Parathyroid adenoma (tissue), 2 donors: Measurements from ENCODE around the gene ARHGEF25.

Experiments
- H2AFZ ChIP-seq: fragments of 300-600 bp; sonication (generic); one replicate; pipeline ENCODE4 v1.7.0; 2017; ENCODE audit warnings: antibody characterized with exemption, mild to moderate bottlenecking
- H3K27ac ChIP-seq: fragments of 300-600 bp; sonication (generic); one replicate; pipeline ENCODE4 v1.7.0; 2017
- H3K27me3 ChIP-seq: fragments of 300-600 bp; sonication (generic); one replicate; pipeline ENCODE4 v1.7.0; 2017; ENCODE audit warnings: low read length; ENCODE audit not compliant: control insufficient read depth, insufficient read depth
- H3K36me3 ChIP-seq: fragments of 300-600 bp; sonication (generic); one replicate; pipeline ENCODE4 v1.7.0; 2017; ENCODE audit warnings: low read length; ENCODE audit not compliant: control insufficient read depth, insufficient read depth
- H3K4me1 ChIP-seq: fragments of 300-600 bp; sonication (generic); one replicate; pipeline ENCODE4 v1.7.0; 2017; ENCODE audit warnings: control low read depth
- H3K4me2 ChIP-seq: fragments of 300-600 bp; sonication (generic); one replicate; pipeline ENCODE4 v1.7.0; 2017; ENCODE audit warnings: low read length
- H3K4me3 ChIP-seq: fragments of 300-600 bp; sonication (generic); one replicate; pipeline ENCODE4 v1.7.0; 2017; ENCODE audit warnings: low read depth, low read length
- H3K79me2 ChIP-seq: fragments of 300-600 bp; sonication (generic); one replicate; pipeline ENCODE4 v1.7.0; 2017; ENCODE audit warnings: control low read depth
- H3K9ac ChIP-seq: fragments of 300-600 bp; sonication (generic); one replicate; pipeline ENCODE4 v1.7.0; 2017; ENCODE audit warnings: mild to moderate bottlenecking
- H3K9me3 ChIP-seq: fragments of 300-600 bp; sonication (generic); one replicate; pipeline ENCODE4 v1.7.0; 2017; ENCODE audit warnings: low read length; ENCODE audit not compliant: control insufficient read depth
- TF ChIP-seq, protein P1 (sequence below): fragments of 300-600 bp; sonication (generic); IDR thresholded peaks from one replicate; pipeline ENCODE4 v1.7.0; 2017; ENCODE audit warnings: antibody characterized with exemption, mild to moderate bottlenecking
- donor health status: primary hyperparathyroidism.

ARHGEF25 gene

DNA sequence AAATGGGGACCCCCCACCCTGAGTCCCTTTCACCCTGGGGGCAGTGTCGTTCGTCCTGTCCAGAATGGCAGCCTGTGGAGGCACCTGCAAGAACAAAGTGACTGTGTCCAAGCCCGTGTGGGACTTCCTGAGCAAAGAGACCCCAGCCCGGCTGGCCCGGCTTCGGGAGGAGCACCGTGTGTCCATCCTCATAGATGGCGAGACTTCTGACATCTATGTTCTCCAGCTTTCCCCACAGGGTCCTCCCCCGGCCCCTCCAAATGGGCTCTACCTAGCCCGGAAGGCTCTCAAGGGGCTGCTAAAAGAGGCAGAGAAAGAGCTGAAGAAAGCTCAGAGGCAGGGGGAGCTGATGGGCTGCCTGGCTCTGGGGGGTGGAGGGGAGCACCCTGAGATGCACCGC is 4.4 kb upstream of the ARHGEF25 start:
- H3K4me1 ChIP-seq: peaks cover 13% of the 10 kb centered on the region
- H3K4me3 ChIP-seq: no peak overlapping the region
- H3K36me3 ChIP-seq: no peaks in the 10 kb centered on the region
- no peak overlapping the region for H3K27ac ChIP-seq
- no peak overlapping the region for H2AFZ ChIP-seq
- H3K9me3 ChIP-seq: no peaks in the 10 kb centered on the region
- H3K9ac ChIP-seq: no peak overlapping the region
- no peak overlapping the region for H3K4me2 ChIP-seq
- no peaks in the 10 kb centered on the region for H3K79me2 ChIP-seq
- TF ChIP-seq, protein P1, sequence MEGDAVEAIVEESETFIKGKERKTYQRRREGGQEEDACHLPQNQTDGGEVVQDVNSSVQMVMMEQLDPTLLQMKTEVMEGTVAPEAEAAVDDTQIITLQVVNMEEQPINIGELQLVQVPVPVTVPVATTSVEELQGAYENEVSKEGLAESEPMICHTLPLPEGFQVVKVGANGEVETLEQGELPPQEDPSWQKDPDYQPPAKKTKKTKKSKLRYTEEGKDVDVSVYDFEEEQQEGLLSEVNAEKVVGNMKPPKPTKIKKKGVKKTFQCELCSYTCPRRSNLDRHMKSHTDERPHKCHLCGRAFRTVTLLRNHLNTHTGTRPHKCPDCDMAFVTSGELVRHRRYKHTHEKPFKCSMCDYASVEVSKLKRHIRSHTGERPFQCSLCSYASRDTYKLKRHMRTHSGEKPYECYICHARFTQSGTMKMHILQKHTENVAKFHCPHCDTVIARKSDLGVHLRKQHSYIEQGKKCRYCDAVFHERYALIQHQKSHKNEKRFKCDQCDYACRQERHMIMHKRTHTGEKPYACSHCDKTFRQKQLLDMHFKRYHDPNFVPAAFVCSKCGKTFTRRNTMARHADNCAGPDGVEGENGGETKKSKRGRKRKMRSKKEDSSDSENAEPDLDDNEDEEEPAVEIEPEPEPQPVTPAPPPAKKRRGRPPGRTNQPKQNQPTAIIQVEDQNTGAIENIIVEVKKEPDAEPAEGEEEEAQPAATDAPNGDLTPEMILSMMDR: no peak
- no peaks in the 10 kb centered on the region for H3K27me3 ChIP-seq

DNA sequence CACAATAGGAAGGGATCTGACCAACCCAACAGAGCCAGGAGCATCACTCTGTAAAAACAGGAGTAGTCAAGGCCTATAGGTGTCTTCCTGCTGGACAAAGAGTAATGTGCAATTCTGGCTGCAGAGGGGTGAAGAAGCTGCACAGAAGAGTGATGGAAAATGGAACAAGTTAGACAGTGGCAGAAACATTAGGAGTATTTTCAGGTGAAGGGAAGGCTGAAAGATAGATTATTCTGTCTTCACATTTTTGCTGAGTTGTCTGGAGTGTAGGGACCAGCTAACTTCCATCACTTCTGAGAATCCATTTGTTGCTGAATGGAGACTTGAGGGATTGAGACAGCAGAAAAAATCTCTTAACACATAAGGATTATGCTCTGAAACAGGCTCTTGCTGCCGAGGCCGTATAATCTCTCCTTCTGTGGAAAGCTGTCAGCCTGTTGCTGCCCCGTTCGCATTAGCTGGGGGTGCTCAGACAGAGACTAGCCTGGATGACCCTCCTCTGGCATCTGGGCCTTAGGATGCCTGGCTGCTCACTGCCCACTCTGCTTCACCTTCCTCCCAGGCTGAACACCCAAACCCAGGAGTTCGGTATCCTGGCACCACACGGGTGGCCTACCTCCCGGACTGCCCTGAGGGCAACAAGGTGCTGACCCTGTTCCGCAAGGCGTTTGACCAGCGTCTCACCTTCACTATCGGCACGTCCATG is 3.1 kb upstream of the ARHGEF25 start:
- TF ChIP-seq, protein P1: no peak
- Histone ChIP-seq H3K4me2 (no peak overlapping the region), H3K27me3 (no peaks in the 10 kb centered on the region), H3K79me2 (no peaks in the 10 kb centered on the region), H2AFZ (no peak overlapping the region), H3K36me3 (no peaks in the 10 kb centered on the region), H3K9ac (no peak overlapping the region), H3K4me3 (no peak overlapping the region), H3K4me1 (peaks cover 16% of the 10 kb centered on the region), H3K27ac (no peak overlapping the region), H3K9me3 (no peaks in the 10 kb centered on the region)

DNA sequence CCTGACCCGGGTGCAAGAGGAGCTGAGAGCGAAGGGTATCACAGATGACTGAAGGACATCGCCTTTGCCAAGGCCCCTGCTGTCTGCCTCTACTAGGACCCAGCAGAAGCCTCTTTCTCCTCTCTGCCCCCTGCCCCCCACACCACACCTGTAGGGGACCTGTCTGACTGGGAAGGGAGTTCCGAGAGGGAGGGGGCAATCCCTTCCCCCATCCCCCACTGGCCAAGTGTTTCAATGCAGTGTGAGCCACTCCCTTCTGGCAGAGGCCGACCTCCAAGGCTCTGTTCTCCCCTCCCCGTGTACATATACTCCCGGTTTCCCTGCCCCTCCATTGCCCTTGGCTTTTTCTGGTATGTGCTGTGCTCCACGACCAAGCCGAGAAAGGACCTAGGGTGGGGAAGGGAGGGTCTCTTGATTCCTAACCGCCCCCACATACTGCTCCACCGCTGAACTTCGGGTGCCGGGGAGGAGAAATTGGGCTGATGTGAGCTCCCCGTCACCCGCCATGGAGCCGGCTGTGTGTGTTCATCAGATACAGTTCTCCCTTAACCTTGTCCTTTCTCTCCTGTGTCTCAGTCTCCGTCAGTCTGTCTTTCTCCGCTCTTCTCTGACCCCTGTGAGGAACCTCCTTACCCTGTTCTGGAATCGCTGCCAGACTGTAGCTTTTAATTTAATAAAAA is 2.0 kb upstream of the ARHGEF25 start:
- Histone ChIP-seq H3K9ac (no peak overlapping the region), H3K27me3 (no peaks in the 10 kb centered on the region), H3K4me1 (peaks cover 5% of the 10 kb centered on the region), H3K79me2 (no peaks in the 10 kb centered on the region), H2AFZ (no peak overlapping the region), H3K36me3 (no peaks in the 10 kb centered on the region), H3K9me3 (no peaks in the 10 kb centered on the region), H3K4me3 (no peak overlapping the region), H3K4me2 (no peak overlapping the region), H3K27ac (no peak overlapping the region)
- TF ChIP-seq, protein P1: no peak

DNA sequence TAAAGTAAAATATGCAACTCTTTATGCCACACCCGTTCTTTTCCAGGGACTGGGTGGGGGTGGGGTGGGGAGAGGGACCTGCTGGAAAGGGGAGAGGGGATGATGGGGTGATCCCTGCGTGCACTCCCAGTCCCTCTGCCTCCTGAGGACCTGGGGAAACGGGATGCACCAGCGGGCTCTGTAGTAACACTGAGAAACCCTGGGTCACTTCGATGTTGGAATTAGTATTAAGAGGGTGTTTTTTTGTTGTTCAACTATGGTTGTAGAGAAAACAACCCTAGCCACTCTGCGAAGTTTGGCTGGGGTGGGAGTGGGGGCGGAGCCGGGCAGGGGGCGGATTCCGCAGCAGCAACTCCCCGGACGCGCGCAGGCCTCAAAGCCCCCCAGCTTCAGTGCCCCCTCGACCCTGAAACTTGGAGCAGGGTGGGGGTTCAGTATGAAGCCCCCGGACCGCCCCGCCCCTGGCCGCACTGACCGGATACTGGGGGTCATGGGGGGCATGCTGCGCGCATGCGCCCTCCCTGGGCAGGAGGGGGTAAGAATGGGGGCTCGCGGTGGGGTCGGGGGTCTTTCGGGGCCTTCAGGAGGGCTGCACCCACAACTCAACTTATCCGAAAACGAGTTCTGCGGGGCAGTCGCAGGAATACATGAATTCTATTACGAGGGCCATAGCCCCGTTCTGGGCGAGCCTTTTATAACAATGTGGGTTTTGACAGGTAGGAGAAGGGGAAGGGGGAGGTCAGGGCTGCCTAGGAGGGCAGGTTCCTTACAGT is 1.3 kb upstream of the ARHGEF25 start:
- Histone ChIP-seq H3K36me3 (no peaks in the 10 kb centered on the region), H3K27me3 (no peaks in the 10 kb centered on the region), H2AFZ (peak overlapping the region; percentile 34), H3K27ac (peak overlapping the region; percentile 17), H3K9me3 (no peaks in the 10 kb centered on the region), H3K79me2 (no peaks in the 10 kb centered on the region), H3K4me3 (peak overlapping the region; percentile 65), H3K9ac (no peak overlapping the region), H3K4me2 (no peak overlapping the region), H3K4me1 (peaks cover 3% of the 10 kb centered on the region)
- TF ChIP-seq, protein P1: no peak
